ENCODE measurements around the gene ATP6V0B.

Gene ATP6V0B

GRCh38 chr1:44008259-44008658 lies 33.5 kb downstream of the ATP6V0B start:
- DNase-seq: no peak

DNA sequence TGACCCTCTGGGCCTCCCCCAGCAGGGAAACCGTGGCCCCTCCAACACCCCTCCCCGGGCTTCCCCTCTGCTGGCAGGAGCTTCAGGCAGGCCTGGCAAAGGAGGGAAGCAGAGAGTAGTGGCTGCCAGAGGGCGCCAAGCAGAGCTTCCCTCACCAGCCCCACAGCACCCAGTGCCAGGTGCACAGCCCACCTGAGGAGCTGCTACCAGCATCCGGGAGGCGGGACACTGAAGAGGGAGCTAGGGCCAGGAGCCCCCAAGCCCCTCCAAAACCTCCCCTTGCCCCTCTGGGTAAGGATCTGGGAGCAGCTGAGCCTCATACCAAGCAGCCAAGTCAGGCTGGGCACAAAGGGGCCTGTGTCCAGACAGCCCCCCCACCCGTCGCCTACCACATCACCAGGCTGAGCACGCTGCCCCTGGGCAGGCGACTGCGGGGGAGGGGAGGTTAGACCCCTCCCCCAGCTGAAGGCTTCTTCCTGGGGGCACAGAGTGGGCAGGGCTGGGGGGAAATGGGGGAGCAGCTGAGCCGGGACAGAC lies 36.2 kb downstream of the ATP6V0B start:
- no peak for DNase-seq

- DNase-seq: no peak
These were observed 37.6 kb downstream of the ATP6V0B start for GRCh38 chr1:44012404-44012803.

GRCh38 chr1:44012941-44013609 lies 38.3 kb downstream of the ATP6V0B start:
- no peak for DNase-seq

GRCh38 chr1:44013949-44014348 lies 39.2 kb downstream of the ATP6V0B start:
- no peak for DNase-seq

DNA sequence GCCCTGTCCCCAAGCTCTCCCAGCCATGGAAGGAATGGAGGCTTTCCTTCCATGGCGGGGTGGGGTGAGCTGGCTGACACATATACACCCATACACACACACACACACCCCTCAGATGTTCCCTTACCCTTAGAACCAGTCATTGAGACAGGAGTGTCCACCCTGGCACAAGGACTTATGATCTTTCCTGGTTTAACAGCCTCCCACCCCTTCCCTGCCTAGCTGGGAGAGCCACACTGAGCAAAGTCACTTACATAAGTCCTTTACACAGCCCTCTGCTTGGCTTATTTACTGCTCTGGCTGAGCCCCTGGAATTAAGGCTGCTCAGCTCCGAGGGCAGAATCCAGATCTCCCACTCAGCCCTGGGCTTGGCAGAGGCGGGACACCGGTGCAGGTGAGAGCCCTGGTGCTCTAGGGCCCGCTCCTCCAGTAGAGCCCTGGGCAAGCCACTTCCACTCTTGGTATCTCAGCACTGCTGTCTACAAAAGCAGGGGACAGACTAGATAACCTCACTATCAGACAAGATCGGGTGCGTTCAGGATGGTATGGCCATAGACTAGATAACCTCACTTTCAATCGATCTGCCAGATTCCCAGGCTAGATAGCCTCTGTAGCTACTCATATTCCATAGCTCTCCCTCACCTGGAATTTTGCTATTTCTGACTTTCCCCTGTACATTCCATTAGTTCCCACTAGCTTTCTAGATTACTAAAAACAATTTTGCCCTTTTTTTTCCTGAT lies 39.8 kb downstream of the ATP6V0B start:
- no peak for DNase-seq

- DNase-seq: no peak
These were observed 40.4 kb downstream of the ATP6V0B start for GRCh38 chr1:44015206-44015605.

DNA sequence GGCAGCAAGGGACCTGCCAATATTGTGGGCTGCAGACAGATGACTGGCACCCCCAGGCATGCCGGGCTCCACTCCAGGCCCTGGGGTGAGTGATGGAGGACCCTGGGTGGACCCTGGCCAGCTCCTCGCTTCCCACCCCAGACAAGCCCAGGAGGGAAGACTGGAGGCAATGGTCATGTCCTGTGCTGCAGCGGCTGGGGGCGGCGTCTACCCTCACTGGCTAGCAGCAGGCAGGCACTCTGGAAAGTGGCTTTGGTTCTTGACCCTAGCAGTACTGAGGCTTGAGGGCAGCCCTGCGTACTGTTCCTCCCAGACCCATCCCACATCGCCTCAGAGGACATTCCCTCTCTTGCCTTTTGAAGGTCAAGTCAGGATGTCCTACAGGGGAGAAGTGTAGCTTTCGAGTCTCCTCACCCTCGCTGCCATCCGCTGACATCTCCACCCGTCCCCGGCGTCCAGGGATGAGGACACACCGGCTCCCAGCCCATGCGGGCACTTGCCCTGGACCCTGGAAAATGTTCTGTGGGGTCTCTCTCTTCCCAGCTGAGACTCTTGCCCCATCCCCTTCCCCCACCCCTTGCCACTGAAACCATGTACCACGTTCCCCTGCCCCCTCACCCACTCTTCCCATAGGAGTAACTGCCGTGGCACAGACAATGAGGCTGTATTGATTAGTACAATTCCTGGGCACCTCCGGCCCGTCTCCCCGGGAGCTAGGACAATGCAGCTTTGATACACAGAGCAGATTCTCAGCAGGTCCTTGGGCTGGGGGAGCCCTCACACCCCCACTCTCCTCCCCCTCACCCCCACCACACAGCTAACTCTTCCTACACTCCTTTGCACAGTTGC lies 41.5 kb downstream of the ATP6V0B start:
- DNase-seq: no peak

DNA sequence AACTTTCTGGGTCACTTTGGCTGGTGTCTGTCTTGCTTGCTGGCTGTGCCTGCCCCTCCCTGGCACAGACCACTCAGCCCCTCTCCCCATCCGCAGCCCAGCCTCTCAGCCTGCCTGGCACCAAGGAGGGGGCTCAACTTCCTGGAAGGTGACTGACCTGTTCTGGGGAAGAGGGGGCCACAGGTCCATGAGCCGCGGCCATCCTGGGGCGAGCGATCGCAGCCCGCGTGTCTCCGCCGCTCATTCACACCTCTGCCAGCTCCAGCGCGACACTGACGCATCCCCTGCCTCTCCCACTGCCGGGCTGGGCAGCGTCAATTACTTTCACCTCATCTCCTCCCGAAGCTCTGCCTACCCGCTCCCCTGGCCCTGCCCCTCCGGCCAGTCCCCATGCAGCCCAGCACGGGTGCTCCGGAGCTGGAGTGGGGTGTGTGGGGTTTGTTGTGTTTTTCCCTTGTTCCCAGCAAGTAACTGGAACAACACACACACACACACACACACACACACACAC lies 42.2 kb downstream of the ATP6V0B start:
- peak; percentile 8 for DNase-seq

DNA sequence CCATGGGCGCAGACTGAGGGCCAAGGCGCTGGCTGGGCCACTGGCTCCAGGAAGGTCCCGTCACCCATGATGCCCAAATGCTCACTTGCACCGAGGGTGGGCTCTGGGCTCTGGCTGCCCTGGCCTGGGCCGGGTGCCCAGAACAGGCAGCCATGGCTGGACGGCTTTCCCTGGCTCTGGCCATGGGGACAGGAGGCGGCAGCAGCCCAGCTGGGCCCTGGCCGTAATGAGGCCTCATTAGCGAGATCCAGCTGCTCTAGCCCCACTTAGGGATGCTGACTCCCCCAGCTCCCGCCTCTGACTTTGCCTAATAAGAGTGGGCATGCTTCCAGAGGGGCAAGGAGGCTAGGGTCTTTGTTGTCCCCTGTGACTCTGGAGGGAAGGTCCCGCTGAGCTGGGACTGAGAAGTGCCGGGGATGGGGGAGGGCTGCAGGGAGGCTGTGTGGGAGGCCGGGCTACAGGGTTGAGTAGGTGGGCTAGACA lies 44.7 kb downstream of the ATP6V0B start:
- peak; percentile 13 for DNase-seq

DNA sequence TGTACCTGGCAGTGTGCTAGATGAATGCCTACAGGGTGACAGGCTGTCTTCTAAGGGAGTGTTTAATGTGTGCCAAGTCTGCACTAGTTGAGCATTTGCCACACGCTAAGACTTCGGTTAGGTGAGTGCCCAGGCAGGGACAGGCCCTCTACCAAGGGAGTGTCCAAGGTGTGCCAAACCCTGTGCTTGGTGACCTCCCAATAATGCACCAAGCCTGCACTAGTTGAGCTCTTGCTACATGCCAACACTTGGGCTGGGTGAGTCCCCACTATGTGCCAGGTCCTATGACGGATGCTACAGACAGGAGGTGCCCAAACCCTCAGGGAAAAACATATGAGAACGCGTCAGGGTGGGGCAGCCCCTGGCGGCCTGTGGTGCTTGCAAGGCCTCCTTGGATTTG lies 45.7 kb downstream of the ATP6V0B start:
- peak; percentile 16 for DNase-seq

DNA sequence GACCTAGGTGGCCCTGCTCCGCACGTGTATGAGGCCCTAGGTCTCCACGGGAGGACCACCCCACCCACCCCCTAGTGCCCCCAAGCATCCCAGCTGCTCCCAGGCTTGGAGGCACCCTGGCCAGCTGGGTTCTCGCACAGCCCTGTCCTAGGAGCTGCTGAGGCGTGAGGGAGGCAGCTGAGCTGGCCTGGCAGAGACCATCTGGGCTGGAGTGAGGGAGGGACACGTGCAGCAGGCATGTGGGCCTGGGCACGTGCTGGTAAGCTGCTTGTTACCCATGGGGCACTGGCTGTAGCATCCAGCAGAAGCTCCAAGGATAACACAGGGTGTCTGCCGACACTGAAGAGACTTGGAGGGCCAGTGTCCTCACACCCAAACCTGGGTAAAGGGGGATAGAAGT lies 46.4 kb downstream of the ATP6V0B start:
- DNase-seq: no peak

DNA sequence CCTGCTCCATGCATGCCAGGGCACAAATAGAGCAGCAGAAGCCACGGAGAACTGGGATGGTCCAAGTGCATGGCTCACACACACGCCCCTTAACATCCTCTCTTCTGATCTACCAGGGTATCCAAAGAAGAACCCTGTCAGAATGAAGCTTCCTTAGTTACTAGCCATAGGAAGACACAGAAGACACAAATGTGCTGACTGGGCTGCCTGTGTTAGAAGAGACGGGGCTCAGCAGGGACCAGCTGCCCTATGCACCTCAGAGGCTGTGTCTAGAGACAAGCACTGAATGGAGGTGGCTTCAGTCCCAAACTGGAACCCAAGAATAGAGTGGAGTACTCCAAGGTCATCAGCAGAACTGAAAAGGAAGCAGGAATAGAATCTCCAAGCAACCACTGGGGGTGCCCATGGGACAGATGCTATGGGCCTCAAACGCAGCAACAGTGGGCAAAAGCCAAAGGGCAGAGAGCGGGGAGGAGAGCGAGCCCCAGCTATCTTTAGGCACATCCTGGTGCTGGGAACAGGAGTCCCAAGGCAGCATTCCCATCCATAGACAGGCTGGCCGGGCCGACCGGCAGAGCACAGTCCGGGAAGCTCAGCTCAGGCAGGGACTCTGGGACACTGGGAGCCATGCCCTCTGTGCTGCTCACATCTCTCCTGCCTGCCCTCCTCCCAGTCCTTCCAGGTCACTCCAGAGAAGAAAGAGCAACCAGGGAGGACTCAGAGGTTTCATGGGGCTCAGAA lies 47.0 kb downstream of the ATP6V0B start:
- no peak for DNase-seq

DNA sequence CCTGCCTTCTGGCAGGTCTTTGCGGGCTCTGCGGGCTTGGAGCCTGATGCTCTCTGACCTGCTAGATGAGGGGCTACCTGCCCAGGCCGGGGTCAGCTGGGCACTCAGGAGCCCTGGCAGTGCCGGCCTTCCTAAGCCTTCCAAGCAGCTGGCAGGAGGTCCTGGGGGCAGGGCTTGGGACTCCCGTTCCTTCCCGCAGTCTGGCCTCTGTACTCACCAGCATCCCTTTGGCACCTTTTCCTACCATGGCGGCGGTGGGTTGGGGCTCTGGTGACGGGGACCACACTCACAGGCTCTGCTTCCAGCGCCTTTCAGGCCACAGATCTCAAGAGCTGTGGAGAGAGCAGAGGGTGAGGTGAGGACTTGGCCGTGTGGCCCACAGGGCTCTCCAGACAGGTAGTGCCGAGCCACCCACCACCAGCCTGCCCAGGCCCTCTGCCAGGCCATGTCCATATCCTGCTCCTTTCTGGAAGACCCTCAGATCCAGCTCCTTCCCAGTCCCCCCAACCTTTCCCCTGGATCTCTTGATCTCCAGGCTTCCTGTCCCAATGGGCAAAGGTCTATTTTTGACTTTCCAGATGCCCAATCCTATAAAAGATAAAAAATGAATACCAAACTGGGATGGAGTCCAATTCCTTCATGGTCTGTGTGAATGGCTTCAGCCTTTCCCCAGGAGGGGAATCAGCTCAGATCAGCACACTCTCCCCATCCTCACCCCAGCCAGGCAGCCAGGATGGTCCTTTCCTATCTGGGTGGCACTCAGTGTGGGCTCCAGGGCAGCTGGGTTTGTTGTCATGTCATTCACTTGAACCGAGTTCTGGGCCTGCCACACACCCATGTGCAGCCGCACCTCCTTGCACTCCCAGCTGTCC lies 49.5 kb downstream of the ATP6V0B start:
- DNase-seq: no peak

DNA sequence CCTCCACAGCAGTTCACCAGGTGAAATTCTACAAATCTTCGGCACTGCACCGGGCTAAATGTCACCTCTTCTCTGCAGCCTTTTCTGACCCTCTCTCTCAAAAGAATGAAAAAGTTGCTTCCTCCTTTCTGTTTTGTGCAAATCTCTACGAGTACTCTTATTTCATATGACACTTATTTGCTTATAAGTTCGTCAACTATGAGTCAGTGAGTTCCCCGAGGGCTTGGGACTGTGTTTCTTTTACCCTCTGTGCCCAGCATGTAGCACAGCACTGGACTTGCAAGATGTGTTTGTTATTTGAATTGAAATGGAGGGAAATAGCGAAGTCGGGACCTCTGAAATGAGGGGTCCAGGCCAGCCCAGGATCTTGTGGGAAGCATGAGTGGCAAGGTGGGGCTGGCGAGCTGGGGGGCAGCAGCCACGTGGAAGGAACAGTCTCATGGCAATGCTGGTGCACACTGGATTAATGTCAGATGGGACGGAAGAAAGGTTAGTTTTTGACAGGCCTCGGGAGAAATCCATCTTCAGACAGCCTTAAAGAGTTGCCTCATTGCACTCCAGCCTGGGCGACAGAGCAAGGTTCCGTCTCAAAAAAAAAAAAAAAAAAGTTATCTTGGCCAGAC lies 50.3 kb downstream of the ATP6V0B start:
- no peak for DNase-seq

GRCh38 chr1:44025816-44026215 lies 51.1 kb downstream of the ATP6V0B start:
- no peak for DNase-seq

- DNase-seq: no peak
These were observed 52.6 kb downstream of the ATP6V0B start for GRCh38 chr1:44027320-44027719.
